HCT116 (cell line): Measurements from ENCODE around the gene TTC6. TPM values are rescaled to one million over a fixed set of nuclear protein-coding genes. Genes with fewer than 3 reads are reported as not detected.

Source experiments
- ATAC-seq: fragments of 200-7000 bp; cut with Tn5 transposase; 2 replicates; pipeline ENCODE4 v1.9.1; 2020; ENCODE audit warnings: mild to moderate bottlenecking, moderate library complexity
- BruUV-seq: library from RNA; stranded (reverse); fragments of 400-500 nt; replicated peaks from 2 replicates; lab custom pipeline; 2021; lab: Mats Ljungman, UMichigan
- CTCF ChIA-PET: fragments of 300-600 bp; sonication (Branson Sonifier 250); formaldehyde crosslinking; loops from one replicate; lab custom pipeline; 2021; ENCODE audit warnings: antibody characterized with exemption; lab: Charles Lee
- POLR2A ChIA-PET: fragments of 300-600, 350-600 bp; sonication (Branson Sonifier 250); formaldehyde crosslinking; loops from one replicate; lab custom pipeline; 2021; ENCODE audit warnings: antibody characterized with exemption; lab: Charles Lee
- RAD21 ChIA-PET, 2 experiments: fragments of 300-600 bp; sonication (Branson Sonifier 250); formaldehyde crosslinking; loops; one replicate each; lab custom pipeline; 2023; ENCODE audit warnings: low total read pairs in 2 of 2; ENCODE audit not compliant: uncharacterized antibody in 2 of 2, unreplicated experiment in 2 of 2, low non-redundant PET in 1 of 2; lab: Charles Lee
- DNase-seq: peaks from one replicate; pipeline ENCODE4 v3.0.0-alpha.2; 2010; ENCODE audit warnings: low read depth, low spot score
- H2AFZ ChIP-seq: fragments of 200-600 bp; shearing (Covaris generic), sonication (generic); 2 replicates; pipeline ENCODE4 v1.6.1; 2017; ENCODE audit warnings: low read depth, mixed run types, mixed read lengths, antibody characterized with exemption, low read length; ENCODE audit not compliant: poor library complexity, severe bottlenecking
- H3K27ac ChIP-seq: 2 replicates; pipeline ENCODE4 v1.5.1; 2012; ENCODE audit warnings: low read depth, low read length
- H3K27me3 ChIP-seq: fragments of 200-600 bp; sonication (generic); 2 replicates; pipeline ENCODE4 v1.6.1; 2016; ENCODE audit warnings: mixed run types, low read length, mixed read lengths; ENCODE audit not compliant: insufficient read depth
- H3K36me3 ChIP-seq, 2 experiments: fragments of 200-500 bp in 1 of 2; fragments of 200-600 bp in 1 of 2; sonication (Bioruptor generic) in 1 of 2; sonication (generic) in 1 of 2; 2 replicates each; pipeline versions ENCODE4 v1.5.1 to v1.6.1; 2014 to 2016; ENCODE audit warnings: low read length in 2 of 2, inconsistent platforms in 1 of 2, mixed read lengths in 1 of 2, mixed run types in 1 of 2; ENCODE audit not compliant: insufficient read depth in 2 of 2, control insufficient read depth in 1 of 2
- H3K4me1 ChIP-seq, 2 experiments: fragments of 200-600 bp in 1 of 2; sonication (generic) in 1 of 2; 2 replicates each; pipeline versions ENCODE4 v1.5.1 to v1.6.1; 2012 to 2017; ENCODE audit warnings: low read length in 2 of 2, inconsistent platforms in 1 of 2, mild to moderate bottlenecking in 1 of 2, mixed read lengths in 1 of 2, mixed run types in 1 of 2, moderate library complexity in 1 of 2; ENCODE audit not compliant: insufficient read depth in 2 of 2, control insufficient read depth in 1 of 2
- H3K4me2 ChIP-seq: fragments of 200-600 bp; sonication (generic); 2 replicates; pipeline ENCODE4 v1.6.1; 2017; ENCODE audit warnings: mixed run types, low read length, mixed read lengths
- H3K4me3 ChIP-seq, 2 experiments: fragments of 200-600 bp in 1 of 2; sonication (generic) in 1 of 2; replicated peaks in 1 of 2; 2 replicates each; pipeline ENCODE4 v1.5.1; 2011 to 2016; ENCODE audit warnings: low read length in 2 of 2, control low read depth in 1 of 2, low read depth in 1 of 2, mild to moderate bottlenecking in 1 of 2, mixed read lengths in 1 of 2, mixed run types in 1 of 2
- H3K79me2 ChIP-seq: fragments of 200-600 bp; sonication (generic); 2 replicates; pipeline ENCODE4 v1.6.1; 2017; ENCODE audit warnings: mild to moderate bottlenecking, mixed run types, low read length, moderate library complexity, mixed read lengths; ENCODE audit not compliant: insufficient read depth
- H3K9ac ChIP-seq: fragments of 200-600 bp; sonication (generic); 2 replicates; pipeline ENCODE4 v1.6.1; 2016; ENCODE audit warnings: low read length, mixed read lengths
- H3K9me2 ChIP-seq: fragments of 200-600 bp; sonication (generic), shearing (Covaris generic); 2 replicates; pipeline ENCODE4 v1.6.1; 2017; ENCODE audit warnings: mixed run types, mild to moderate bottlenecking, moderate library complexity; ENCODE audit not compliant: insufficient read depth
- H3K9me3 ChIP-seq, 2 experiments: fragments of 200-500 bp in 1 of 2; fragments of 200-600 bp in 1 of 2; sonication (Bioruptor generic) in 1 of 2; sonication (generic) in 1 of 2; 2 replicates each; pipeline ENCODE4 v1.6.1; 2014 to 2017; ENCODE audit warnings: low read length in 2 of 2, mixed read lengths in 2 of 2, inconsistent platforms in 1 of 2, low read depth in 1 of 2, mild to moderate bottlenecking in 1 of 2, mixed run types in 1 of 2, moderate library complexity in 1 of 2; ENCODE audit not compliant: control insufficient read depth in 1 of 2, insufficient read depth in 1 of 2
- H4K20me1 ChIP-seq: fragments of 200-600 bp; sonication (generic), shearing (Covaris generic); 2 replicates; pipeline ENCODE4 v1.6.1; 2017; ENCODE audit warnings: mixed run types, mild to moderate bottlenecking, moderate library complexity; ENCODE audit not compliant: insufficient read depth
- CEBPB ChIP-seq: IDR thresholded peaks from 2 replicates; pipeline ENCODE4 v1.6.1; 2012; ENCODE audit warnings: low read depth
- EGR1 ChIP-seq: IDR thresholded peaks from 2 replicates; pipeline ENCODE4 v1.6.1; 2012; ENCODE audit warnings: low read depth
- ELF1 ChIP-seq: IDR thresholded peaks from 2 replicates; pipeline ENCODE4 v1.6.1; 2012; ENCODE audit warnings: low read depth, borderline replicate concordance
- EZH2 ChIP-seq: fragments of 200-600 bp; sonication (generic); IDR thresholded peaks from 2 replicates; pipeline ENCODE4 v1.6.1; 2017; ENCODE audit warnings: antibody characterized with exemption, mixed run types
- EZH2phosphoT487 ChIP-seq: fragments of 200-600 bp; IDR thresholded peaks from 2 replicates; pipeline ENCODE4 v1.6.1; 2018; ENCODE audit warnings: antibody characterized with exemption, borderline replicate concordance
- POLR2AphosphoS5 ChIP-seq: IDR thresholded peaks from 2 replicates; pipeline ENCODE4 v1.6.1; 2011; ENCODE audit warnings: mild to moderate bottlenecking, low read depth, low read length, moderate library complexity
- RAD21 ChIP-seq: IDR thresholded peaks from 2 replicates; pipeline ENCODE4 v1.6.1; 2012; ENCODE audit warnings: low read depth, mild to moderate bottlenecking
- SP1 ChIP-seq: IDR thresholded peaks from 2 replicates; pipeline ENCODE4 v1.6.1; 2012; ENCODE audit warnings: low read depth
- SRF ChIP-seq: IDR thresholded peaks from 2 replicates; pipeline ENCODE4 v1.6.1; 2012; ENCODE audit warnings: low read depth
- YY1 ChIP-seq: IDR thresholded peaks from 2 replicates; pipeline ENCODE4 v1.6.1; 2011; ENCODE audit warnings: low read length, low read depth, moderate library complexity, mild to moderate bottlenecking; ENCODE audit not compliant: insufficient replicate concordance; ENCODE audit errors: extremely low read depth
- ZFX ChIP-seq: fragments of 450-650 bp; IDR thresholded peaks from 2 replicates; pipeline ENCODE4 v1.6.1; 2017
- intact Hi-C: fragments of 100-400 bp; cut with micrococcal nuclease; formaldehyde crosslinking; loops from 2 replicates; pipeline ENCODE4 v1.10.0; 2022
- total RNA-seq: library from RNA; stranded (reverse); gene quantifications from one replicate; pipeline ENCODE4 v1.2.1, GENCODE V29; 2021; ENCODE audit not compliant: unreplicated experiment
- TF ChIP-seq, protein P1 (sequence below), 3 experiments: fragments of 200-600 bp in 1 of 3; sonication (generic) in 1 of 3; IDR thresholded peaks in 2 of 3; conservative IDR thresholded peaks in 1 of 3; 2 replicates each; pipeline ENCODE4 v1.5.1; 2012 to 2017; ENCODE audit warnings: low read depth in 2 of 3, low read length in 2 of 3, antibody characterized with exemption in 1 of 3, borderline replicate concordance in 1 of 3, control low read depth in 1 of 3, mild to moderate bottlenecking in 1 of 3, mixed read lengths in 1 of 3, mixed run types in 1 of 3, moderate library complexity in 1 of 3; ENCODE audit not compliant: insufficient read depth in 1 of 3
- TF ChIP-seq, protein P2 (sequence below): IDR thresholded peaks from 2 replicates; pipeline ENCODE4 v1.6.1; 2011; ENCODE audit warnings: mild to moderate bottlenecking, low read length, moderate library complexity; ENCODE audit not compliant: insufficient replicate concordance; ENCODE audit errors: extremely low read depth
- TF ChIP-seq, protein P3 (sequence below): IDR thresholded peaks from 2 replicates; pipeline ENCODE4 v1.6.1; 2012

TTC6 gene
- total RNA-seq, 1 experiment from 2014 or later, result 0.10 TPM

DNA sequence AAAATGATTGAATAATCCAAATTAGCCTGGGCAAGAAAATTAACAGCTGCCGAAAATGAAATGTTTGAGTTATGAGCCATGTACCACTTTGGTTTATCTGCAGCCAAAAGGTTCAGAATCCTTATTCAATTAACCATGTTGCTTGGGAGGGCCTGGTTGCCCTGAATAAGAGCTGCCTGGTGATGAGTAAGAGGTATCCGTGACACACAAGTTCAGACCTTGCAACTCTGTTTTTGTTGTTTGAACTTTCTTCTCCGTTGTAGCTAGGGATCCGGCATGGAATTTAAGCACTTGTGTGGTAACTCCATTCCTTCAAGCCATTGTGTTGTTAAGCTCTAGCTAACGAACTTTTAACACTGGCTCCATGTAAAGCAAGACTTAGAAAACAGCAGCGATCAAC is 36.0 kb upstream of the TTC6 start:
- BruUV-seq, result no TSS peak
- no peak overlapping the region for H3K4me3 ChIP-seq
- ChIA-PET CTCF (no interaction called here), RAD21 (no interaction called here), POLR2A (no interaction called here)
- H4K20me1 ChIP-seq, result no peaks in the 10 kb centered on the region
- intact Hi-C loops, result no loop called here
- H3K4me2 ChIP-seq, result no peak overlapping the region
- H3K27ac ChIP-seq, result no peak overlapping the region
- no peaks in the 10 kb centered on the region for H3K36me3 ChIP-seq
- no peaks in the 10 kb centered on the region for H3K4me1 ChIP-seq
- H3K9ac ChIP-seq, result no peak overlapping the region
- TF ChIP-seq ZFX (no peak), ELF1 (no peak), SP1 (no peak), EZH2phosphoT487 (no peak), YY1 (no peak), RAD21 (no peak), EGR1 (no peak), SRF (no peak), EZH2 (no peak), POLR2AphosphoS5 (no peak), CEBPB (no peak)
- TF ChIP-seq, protein P1, sequence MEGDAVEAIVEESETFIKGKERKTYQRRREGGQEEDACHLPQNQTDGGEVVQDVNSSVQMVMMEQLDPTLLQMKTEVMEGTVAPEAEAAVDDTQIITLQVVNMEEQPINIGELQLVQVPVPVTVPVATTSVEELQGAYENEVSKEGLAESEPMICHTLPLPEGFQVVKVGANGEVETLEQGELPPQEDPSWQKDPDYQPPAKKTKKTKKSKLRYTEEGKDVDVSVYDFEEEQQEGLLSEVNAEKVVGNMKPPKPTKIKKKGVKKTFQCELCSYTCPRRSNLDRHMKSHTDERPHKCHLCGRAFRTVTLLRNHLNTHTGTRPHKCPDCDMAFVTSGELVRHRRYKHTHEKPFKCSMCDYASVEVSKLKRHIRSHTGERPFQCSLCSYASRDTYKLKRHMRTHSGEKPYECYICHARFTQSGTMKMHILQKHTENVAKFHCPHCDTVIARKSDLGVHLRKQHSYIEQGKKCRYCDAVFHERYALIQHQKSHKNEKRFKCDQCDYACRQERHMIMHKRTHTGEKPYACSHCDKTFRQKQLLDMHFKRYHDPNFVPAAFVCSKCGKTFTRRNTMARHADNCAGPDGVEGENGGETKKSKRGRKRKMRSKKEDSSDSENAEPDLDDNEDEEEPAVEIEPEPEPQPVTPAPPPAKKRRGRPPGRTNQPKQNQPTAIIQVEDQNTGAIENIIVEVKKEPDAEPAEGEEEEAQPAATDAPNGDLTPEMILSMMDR (IDR thresholded peaks at IDR 0.05 in 2 of 3, conservative IDR thresholded peaks at IDR 0.05 in 1 of 3; ENCODE audit: borderline replicate concordance in 1 of 3, insufficient read depth in 1 of 3, low read depth in 2 of 3, low read length in 2 of 3), result no peak
- TF ChIP-seq, protein P2, sequence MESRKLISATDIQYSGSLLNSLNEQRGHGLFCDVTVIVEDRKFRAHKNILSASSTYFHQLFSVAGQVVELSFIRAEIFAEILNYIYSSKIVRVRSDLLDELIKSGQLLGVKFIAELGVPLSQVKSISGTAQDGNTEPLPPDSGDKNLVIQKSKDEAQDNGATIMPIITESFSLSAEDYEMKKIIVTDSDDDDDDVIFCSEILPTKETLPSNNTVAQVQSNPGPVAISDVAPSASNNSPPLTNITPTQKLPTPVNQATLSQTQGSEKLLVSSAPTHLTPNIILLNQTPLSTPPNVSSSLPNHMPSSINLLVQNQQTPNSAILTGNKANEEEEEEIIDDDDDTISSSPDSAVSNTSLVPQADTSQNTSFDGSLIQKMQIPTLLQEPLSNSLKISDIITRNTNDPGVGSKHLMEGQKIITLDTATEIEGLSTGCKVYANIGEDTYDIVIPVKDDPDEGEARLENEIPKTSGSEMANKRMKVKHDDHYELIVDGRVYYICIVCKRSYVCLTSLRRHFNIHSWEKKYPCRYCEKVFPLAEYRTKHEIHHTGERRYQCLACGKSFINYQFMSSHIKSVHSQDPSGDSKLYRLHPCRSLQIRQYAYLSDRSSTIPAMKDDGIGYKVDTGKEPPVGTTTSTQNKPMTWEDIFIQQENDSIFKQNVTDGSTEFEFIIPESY, result no peak
- TF ChIP-seq, protein P3, sequence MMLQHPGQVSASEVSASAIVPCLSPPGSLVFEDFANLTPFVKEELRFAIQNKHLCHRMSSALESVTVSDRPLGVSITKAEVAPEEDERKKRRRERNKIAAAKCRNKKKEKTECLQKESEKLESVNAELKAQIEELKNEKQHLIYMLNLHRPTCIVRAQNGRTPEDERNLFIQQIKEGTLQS, result no peak
- ATAC-seq (no peak), DNase-seq (no peak)
- H3K27me3 ChIP-seq, result no peaks in the 10 kb centered on the region
- H3K79me2 ChIP-seq, result no peaks in the 10 kb centered on the region
- H3K9me3 ChIP-seq, result no peaks in the 10 kb centered on the region
- H2AFZ ChIP-seq, result no peak overlapping the region
- no peaks in the 10 kb centered on the region for H3K9me2 ChIP-seq
